Retinal pigment epithelial cell (primary cell): ENCODE measurements around the gene ZNF273.
"Not testable (repeated sequence)": the region's sequence is repeated elsewhere in the genome, so short reads cannot be mapped to it uniquely, and the experiment has no call there.

ENCODE experiments used
- DNase-seq: peaks from one replicate; pipeline ENCODE4 v3.0.0-alpha.2; 2010; ENCODE audit warnings: low read depth
- H3K4me3 ChIP-seq: 2 replicates; pipeline ENCODE4 v1.5.1; 2011; ENCODE audit warnings: mild to moderate bottlenecking, low read length, control low read depth, moderate library complexity
- TF ChIP-seq, protein P1 (sequence below): conservative IDR thresholded peaks from 2 replicates; pipeline ENCODE4 v1.5.1; 2011; ENCODE audit warnings: low read depth, low read length, control low read depth, inconsistent platforms

ZNF273 gene

DNA sequence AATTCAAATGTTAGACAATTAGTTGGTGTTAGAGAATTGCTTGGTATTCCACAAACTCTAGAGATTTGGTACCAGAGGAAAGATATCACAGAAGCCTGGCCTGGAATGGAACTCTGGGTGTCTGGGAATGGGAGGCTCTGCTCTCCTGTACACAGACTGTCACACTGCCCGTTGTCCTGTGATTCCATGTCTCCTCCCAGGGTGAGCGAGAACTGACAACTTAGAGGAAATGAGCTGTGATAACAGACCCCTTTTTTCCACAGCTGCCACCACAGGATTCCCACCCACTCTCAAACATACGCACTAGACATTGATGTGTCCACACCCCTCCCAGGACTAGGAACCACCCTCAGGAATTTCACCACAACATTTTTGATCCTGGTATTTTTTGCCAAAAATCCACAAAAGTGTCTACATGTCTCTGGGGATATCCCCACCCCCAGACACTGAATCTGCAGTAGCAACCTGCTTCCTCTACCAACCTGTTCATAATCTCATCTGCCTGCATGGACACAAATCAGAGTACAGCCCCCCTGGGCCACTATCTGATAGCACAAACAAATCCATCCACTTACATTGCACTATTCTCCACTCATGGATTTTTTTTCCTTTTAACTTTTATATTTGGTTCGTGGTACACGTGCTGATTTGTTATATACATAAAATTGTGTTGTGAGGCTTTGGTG, 4.7 kb downstream of the ZNF273 start:
- no peak overlapping the region for H3K4me3 ChIP-seq
- DNase-seq: no peak
- TF ChIP-seq, protein P1, sequence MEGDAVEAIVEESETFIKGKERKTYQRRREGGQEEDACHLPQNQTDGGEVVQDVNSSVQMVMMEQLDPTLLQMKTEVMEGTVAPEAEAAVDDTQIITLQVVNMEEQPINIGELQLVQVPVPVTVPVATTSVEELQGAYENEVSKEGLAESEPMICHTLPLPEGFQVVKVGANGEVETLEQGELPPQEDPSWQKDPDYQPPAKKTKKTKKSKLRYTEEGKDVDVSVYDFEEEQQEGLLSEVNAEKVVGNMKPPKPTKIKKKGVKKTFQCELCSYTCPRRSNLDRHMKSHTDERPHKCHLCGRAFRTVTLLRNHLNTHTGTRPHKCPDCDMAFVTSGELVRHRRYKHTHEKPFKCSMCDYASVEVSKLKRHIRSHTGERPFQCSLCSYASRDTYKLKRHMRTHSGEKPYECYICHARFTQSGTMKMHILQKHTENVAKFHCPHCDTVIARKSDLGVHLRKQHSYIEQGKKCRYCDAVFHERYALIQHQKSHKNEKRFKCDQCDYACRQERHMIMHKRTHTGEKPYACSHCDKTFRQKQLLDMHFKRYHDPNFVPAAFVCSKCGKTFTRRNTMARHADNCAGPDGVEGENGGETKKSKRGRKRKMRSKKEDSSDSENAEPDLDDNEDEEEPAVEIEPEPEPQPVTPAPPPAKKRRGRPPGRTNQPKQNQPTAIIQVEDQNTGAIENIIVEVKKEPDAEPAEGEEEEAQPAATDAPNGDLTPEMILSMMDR: no peak

DNA sequence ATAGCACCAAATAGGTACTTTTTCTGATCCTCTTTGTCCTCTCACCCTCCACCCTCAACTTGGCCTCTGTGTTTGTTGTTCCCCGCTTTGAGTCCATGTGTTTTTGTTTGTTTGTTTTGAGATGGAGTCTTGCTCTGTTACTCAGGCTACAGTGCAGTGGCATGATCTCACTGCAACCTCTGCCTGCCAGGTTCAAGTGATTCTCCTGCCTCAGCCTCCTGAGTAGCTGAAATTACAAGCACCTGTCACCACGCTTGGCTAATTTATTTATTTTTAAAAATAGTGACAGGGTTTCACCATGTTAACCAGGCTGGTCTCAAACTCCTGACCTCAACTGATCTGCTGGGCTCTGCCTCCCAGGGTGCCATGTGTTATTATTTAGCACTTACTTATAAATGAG, 5.3 kb downstream of the ZNF273 start:
- TF ChIP-seq, protein P1: no peak
- H3K4me3 ChIP-seq: no peak overlapping the region
- DNase-seq: no peak

DNA sequence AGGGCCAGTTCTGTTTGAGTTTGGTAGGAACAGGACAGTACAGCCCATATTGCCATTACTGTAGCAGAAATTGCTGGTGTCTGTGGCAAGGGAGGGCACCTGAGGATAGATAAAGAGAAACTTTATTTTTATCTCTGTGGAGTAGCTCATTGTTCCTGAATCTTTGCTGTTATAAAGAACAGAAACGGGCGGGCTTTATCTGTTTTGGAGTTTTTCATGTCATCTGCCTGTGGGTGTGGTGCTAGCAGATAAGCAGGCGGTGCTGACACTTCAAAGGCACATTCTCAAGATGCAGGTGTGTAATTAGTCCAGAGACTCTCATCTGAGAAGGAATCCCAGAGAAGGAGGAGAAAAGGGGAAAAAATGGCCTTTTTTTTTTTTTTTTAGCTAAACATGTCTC, 11.5 kb downstream of the ZNF273 start:
- DNase-seq: no peak
- TF ChIP-seq, protein P1: no peak

DNA sequence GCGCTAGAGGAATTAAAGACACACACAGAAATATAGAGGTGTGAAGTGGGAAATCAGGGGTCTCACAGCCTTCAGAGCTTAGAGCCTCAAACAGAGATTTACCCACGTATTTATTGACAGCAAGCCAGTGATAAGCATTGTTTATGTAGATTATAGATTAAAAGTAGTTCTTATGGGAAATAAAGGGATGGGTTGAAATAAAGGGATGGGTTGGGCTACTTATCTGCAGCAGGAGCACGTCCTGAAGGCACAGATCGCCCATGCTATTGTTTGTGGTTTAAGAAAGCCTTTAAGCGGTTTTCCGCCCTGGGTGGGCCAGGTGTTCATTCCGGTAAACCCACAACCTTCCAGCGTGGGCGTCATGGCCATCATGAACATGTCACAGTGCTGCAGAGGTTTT, 12.2 kb downstream of the ZNF273 start:
- not testable (repeated sequence) for H3K4me3 ChIP-seq, DNase-seq

More for the DNA sequence above, 11.5 kb downstream of the ZNF273 start:
- H3K4me3 ChIP-seq: no peak overlapping the region

DNA sequence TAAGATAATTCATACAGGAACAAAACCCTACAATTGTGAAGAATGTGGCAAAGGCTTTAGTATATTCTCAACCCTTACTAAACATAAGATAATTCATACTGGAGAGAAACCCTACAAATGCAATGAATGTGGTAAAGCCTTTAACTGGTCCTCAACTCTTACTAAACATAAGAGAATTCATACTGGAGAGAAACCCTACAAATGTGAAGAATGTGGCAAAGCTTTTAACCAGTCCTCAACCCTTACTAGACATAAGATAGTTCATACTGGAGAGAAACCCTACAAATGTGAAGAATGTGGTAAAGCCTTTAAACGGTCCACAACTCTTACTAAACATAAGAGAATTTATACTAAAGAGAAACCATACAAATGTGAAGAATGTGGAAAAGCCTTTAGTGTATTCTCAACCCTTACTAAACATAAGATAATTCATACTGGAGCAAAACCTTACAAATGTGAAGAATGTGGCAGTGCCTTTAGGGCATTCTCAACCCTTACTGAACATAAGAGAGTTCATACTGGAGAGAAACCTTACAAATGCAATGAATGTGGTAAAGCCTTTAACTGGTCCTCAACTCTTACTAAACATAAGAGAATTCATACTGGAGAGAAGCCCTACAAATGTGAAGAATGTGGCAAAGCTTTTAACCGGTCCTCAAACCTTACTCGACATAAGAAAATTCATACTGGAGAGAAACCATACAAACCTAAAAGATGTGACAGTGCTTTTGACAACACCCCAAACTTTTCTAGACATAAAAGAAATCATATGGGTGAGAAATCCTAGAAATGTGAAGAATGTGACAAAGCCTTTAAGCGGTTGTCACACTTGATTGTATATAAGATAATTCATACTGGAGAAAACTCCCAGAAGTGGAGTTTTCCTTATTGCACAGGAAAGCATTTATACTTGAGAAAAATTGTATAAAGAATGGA, 25.4 kb downstream of the ZNF273 start:
- DNase-seq, H3K4me3 ChIP-seq: not testable (repeated sequence)

DNA sequence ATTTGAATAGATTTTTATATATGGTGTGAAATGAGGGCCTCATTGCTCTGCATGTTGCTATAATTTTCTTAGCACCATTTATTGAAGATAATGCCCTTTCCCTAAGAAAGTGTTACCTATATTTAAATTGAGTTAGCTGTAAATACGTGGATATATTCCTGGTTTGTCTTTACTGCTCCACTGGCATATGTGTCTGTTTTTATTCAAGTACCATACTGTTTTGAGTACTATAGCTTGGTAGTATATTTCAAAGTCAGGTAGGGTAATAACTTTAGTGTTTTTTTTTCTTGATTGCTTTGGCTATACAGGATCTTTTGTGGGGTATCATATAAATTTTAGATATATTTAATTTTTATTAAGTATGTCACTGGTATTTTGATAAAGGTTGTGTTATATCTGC, 31.4 kb downstream of the ZNF273 start:
- TF ChIP-seq, protein P1: no peak
- DNase-seq: no peak
- no peak overlapping the region for H3K4me3 ChIP-seq

DNA sequence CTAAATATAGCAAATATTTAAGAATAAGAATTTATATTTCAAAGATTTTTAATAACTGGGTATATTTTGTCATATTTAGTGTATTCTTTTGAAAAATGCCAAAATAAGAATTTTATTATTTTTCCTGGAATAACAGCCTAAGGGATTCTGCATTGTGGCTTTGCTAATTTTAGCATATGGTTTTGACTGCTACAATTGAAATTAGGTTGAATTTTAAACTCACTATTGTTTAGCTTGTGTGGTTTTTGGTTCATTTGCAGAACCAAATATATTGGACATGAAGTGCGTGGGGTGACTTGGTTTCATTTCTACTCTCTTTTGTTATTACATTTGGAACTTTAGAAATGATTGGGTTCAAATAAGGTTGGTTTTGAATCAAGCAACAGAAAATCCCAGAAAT, 35.5 kb downstream of the ZNF273 start:
- H3K4me3 ChIP-seq: no peak overlapping the region
- TF ChIP-seq, protein P1: no peak
- DNase-seq: no peak

DNA sequence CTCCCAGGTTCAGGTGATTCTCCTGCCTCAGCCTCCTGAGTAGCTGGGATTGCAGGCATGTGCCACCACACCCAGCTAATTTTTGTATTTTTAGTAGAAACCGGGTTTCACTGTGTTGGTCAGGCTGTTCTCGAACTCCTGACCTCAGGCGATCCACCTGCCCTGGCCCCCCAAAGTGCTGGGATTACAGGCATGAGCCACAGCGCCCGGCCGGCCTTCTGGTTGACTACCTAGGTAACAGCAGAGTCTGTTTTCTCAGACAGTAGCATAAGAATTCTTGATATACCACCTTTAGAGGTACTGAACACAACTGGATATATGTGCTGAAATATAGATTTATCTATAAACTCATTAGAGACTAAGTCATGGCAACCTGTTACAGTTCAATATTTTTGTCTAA, 36.9 kb downstream of the ZNF273 start:
- not testable (repeated sequence) for H3K4me3 ChIP-seq, DNase-seq

DNA sequence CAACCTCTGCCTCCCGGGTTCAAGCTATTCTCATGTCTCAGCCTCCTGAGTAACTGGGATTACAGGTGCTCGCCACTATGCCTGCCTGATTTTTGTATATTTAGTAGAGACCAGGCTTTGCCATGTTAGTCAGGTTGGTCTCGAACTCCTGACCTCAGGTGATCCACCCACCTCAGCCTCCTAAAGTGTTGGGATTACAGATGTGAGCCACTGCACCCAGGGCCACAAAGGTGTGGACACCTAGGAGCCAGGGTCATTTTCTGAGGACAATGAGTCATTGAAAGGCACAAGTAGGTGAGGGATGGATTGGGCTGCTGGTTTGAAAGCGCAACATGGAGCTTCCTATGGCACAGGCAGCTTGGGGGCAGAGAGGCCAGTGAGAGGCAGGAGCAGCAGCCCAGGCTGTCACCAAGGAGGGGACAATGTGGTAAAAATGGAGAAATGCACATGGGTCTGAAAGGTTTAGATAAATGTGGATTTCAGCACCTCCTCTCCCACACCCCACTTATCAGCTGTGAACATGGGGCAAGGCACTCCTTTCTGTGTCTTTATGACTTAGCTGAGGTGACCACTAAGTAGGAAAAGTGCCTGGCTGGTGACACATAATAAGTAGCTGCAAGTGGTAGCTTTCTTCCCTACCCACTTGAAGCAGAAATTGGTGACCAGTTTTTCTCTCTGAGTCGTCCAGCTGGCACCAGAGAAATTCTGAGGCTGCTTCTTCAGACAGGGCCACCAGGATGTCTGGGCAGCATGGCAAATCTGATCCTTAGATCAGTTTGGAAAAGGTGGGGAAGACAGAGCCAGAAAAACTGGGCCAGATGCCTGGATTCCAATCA, 41.8 kb downstream of the ZNF273 start:
- H3K4me3 ChIP-seq, DNase-seq: not testable (repeated sequence)
